IMR-90 (cell line): Measurements from ENCODE around the gene JPH3. TPM values are rescaled to one million over a fixed set of nuclear protein-coding genes. Genes with fewer than 3 reads are reported as not detected.

Source experiments
- ATAC-seq: fragments of 200-7000 bp; cut with Tn5 transposase; 2 replicates; pipeline ENCODE4 v1.9.1; 2020; ENCODE audit warnings: low read depth, mild to moderate bottlenecking, moderate library complexity
- BruUV-seq: library from RNA; stranded (reverse); fragments of 400-500 nt; replicated peaks from 2 replicates; lab custom pipeline; 2021; lab: Mats Ljungman, UMichigan
- CTCF ChIA-PET: fragments of 300-600 bp; formaldehyde crosslinking; extraction: SDS; loops from one replicate; lab custom pipeline; 2021; ENCODE audit warnings: antibody characterized with exemption; lab: Yijun Ruan, JAX
- POLR2A ChIA-PET: fragments of 300-600 bp; sonication (Branson Sonifier 250); formaldehyde crosslinking; loops from one replicate; lab custom pipeline; 2022; ENCODE audit warnings: antibody characterized with exemption; ENCODE audit not compliant: unreplicated experiment; lab: Charles Lee
- DNase-seq: peaks from one replicate; pipeline ENCODE4 v3.0.0; 2013
- H2AFZ ChIP-seq: replicated peaks from 2 replicates; pipeline ENCODE3; 2013; ENCODE audit warnings: low read length, mild to moderate bottlenecking; ENCODE audit not compliant: poor library complexity
- H2AK5ac ChIP-seq: 2 replicates; pipeline ENCODE4 v1.6.1; 2013; ENCODE audit warnings: low read depth, low read length, inconsistent platforms
- H2AK9ac ChIP-seq: replicated peaks from 2 replicates; pipeline ENCODE3; 2013; ENCODE audit warnings: mild to moderate bottlenecking, low read depth, low read length, moderate library complexity; ENCODE audit not compliant: poor library complexity
- H2BK120ac ChIP-seq: 2 replicates; pipeline ENCODE4 v1.6.1; 2013; ENCODE audit warnings: low read depth, low read length, inconsistent platforms
- H2BK15ac ChIP-seq: 3 replicates; pipeline ENCODE4 v1.6.1; 2013; ENCODE audit warnings: low read depth, low read length, inconsistent platforms
- H2BK20ac ChIP-seq: 2 replicates; pipeline ENCODE4 v1.6.1; 2013; ENCODE audit warnings: low read depth, mild to moderate bottlenecking, inconsistent platforms, low read length, moderate library complexity
- H2BK5ac ChIP-seq: 2 replicates; pipeline ENCODE4 v1.6.1; 2013; ENCODE audit warnings: mild to moderate bottlenecking, low read depth, low read length, inconsistent platforms; ENCODE audit not compliant: poor library complexity, severe bottlenecking
- H3K14ac ChIP-seq: replicated peaks from 2 replicates; pipeline ENCODE4 v1.6.1; 2013; ENCODE audit warnings: low read depth, low read length, inconsistent platforms
- H3K18ac ChIP-seq: 2 replicates; pipeline ENCODE4 v1.6.1; 2013; ENCODE audit warnings: low read depth, low read length, control low read depth
- H3K23ac ChIP-seq: 2 replicates; pipeline ENCODE4 v1.6.1; 2013; ENCODE audit warnings: low read depth, low read length, inconsistent platforms
- H3K27ac ChIP-seq: 2 replicates; pipeline ENCODE4 v1.5.1; 2013; ENCODE audit warnings: mild to moderate bottlenecking, control low read depth, low read length; ENCODE audit not compliant: insufficient read depth
- H3K27me3 ChIP-seq: 2 replicates; pipeline ENCODE4 v1.6.1; 2013; ENCODE audit warnings: low read length; ENCODE audit not compliant: control insufficient read depth, insufficient read depth
- H3K36me3 ChIP-seq: 2 replicates; pipeline ENCODE4 v1.6.1; 2013; ENCODE audit warnings: low read length, mixed read lengths; ENCODE audit not compliant: control insufficient read depth, insufficient read depth
- H3K4ac ChIP-seq: 2 replicates; pipeline ENCODE4 v1.6.1; 2013; ENCODE audit warnings: low read depth, low read length, inconsistent platforms
- H3K4me1 ChIP-seq: 2 replicates; pipeline ENCODE4 v1.6.1; 2013; ENCODE audit warnings: low read length, mixed read lengths; ENCODE audit not compliant: control insufficient read depth, insufficient read depth
- H3K4me2 ChIP-seq: 2 replicates; pipeline ENCODE4 v1.6.1; 2013; ENCODE audit warnings: low read depth, mild to moderate bottlenecking, control low read depth, low read length, moderate library complexity
- H3K4me3 ChIP-seq: 2 replicates; pipeline ENCODE4 v1.5.1; 2013; ENCODE audit warnings: low read depth, mild to moderate bottlenecking, control low read depth, low read length, moderate library complexity; ENCODE audit not compliant: insufficient read depth
- H3K56ac ChIP-seq: 2 replicates; pipeline ENCODE4 v1.6.1; 2013; ENCODE audit warnings: low read length, inconsistent platforms; ENCODE audit not compliant: insufficient read depth; ENCODE audit errors: extremely low read depth
- H3K79me1 ChIP-seq, 2 experiments: 2 replicates each; pipeline ENCODE4 v1.6.1; 2013; ENCODE audit warnings: low read length in 2 of 2, inconsistent platforms in 1 of 2, low read depth in 1 of 2
- H3K9ac ChIP-seq: 2 replicates; pipeline ENCODE4 v1.6.1; 2013; ENCODE audit warnings: low read depth, low read length, control low read depth
- H3K9me1 ChIP-seq: 2 replicates; pipeline ENCODE4 v1.6.1; 2013; ENCODE audit warnings: low read length, inconsistent platforms; ENCODE audit not compliant: insufficient read depth
- H3K9me3 ChIP-seq: 2 replicates; pipeline ENCODE4 v1.6.1; 2013; ENCODE audit warnings: low read length; ENCODE audit not compliant: control insufficient read depth, insufficient read depth
- H4K20me1 ChIP-seq: 2 replicates; pipeline ENCODE4 v1.6.1; 2013; ENCODE audit warnings: low read length, inconsistent platforms; ENCODE audit not compliant: insufficient read depth
- H4K5ac ChIP-seq: 2 replicates; pipeline ENCODE4 v1.6.1; 2013; ENCODE audit warnings: mild to moderate bottlenecking, low read depth, low read length, control low read depth
- H4K8ac ChIP-seq, 2 experiments: 2 replicates each; pipeline ENCODE4 v1.6.1; 2013; ENCODE audit warnings: low read depth in 2 of 2, low read length in 2 of 2, control low read depth in 1 of 2, inconsistent platforms in 1 of 2
- H4K91ac ChIP-seq: 2 replicates; pipeline ENCODE4 v1.6.1; 2013; ENCODE audit warnings: low read depth, low read length, inconsistent platforms; ENCODE audit not compliant: insufficient read depth
- CEBPB ChIP-seq: IDR thresholded peaks from 2 replicates; pipeline ENCODE4 v1.6.1; 2012; ENCODE audit warnings: low read depth, low read length, improper control_type of control experiment
- CTCF ChIP-seq: conservative IDR thresholded peaks from 2 replicates; pipeline ENCODE4 v1.5.1; 2012; ENCODE audit warnings: mild to moderate bottlenecking, low read depth, low read length, improper control_type of control experiment
- ELK1 ChIP-seq: fragments of 150-350 bp; IDR thresholded peaks from 2 replicates; pipeline ENCODE4 v1.6.1; 2016; ENCODE audit warnings: low read depth, mild to moderate bottlenecking, low read length, moderate library complexity, borderline replicate concordance
- FOS ChIP-seq: fragments of 150-350 bp; IDR thresholded peaks from 2 replicates; pipeline ENCODE4 v1.6.1; 2016; ENCODE audit warnings: low read depth, low read length
- MAFK ChIP-seq: IDR thresholded peaks from 2 replicates; pipeline ENCODE4 v1.6.1; 2012; ENCODE audit warnings: low read depth, low read length, improper control_type of control experiment
- MXI1 ChIP-seq: IDR thresholded peaks from 2 replicates; pipeline ENCODE4 v1.6.1; 2012; ENCODE audit warnings: low read depth, mild to moderate bottlenecking, low read length, moderate library complexity, borderline replicate concordance
- RCOR1 ChIP-seq: IDR thresholded peaks from 2 replicates; pipeline ENCODE4 v1.6.1; 2012; ENCODE audit warnings: mild to moderate bottlenecking, low read length, improper control_type of control experiment; ENCODE audit not compliant: insufficient replicate concordance
- SMC3 ChIP-seq: fragments of 150-350 bp; IDR thresholded peaks from 2 replicates; pipeline ENCODE4 v1.6.1; 2016; ENCODE audit warnings: low read depth, mild to moderate bottlenecking, antibody characterized with exemption, low read length, moderate library complexity
- USF2 ChIP-seq: fragments of 150-350 bp; IDR thresholded peaks from 2 replicates; pipeline ENCODE4 v1.6.1; 2017; ENCODE audit warnings: mild to moderate bottlenecking, antibody characterized with exemption, low read length, low read depth
- WGBS, 2 experiments: methylation state at CpG; one replicate each; pipeline versions ENCODE4 v1.1.5 to v1.1.7; 2013; ENCODE audit warnings: missing lambda C conversion rate in 2 of 2; ENCODE audit not compliant: insufficient read length in 1 of 2; ENCODE audit errors: extremely low coverage in 2 of 2; 5-methylcytosine and 5-hydroxymethylcytosine counted together
- dilution Hi-C: fragments of 300-500 bp; cut with HindIII; formaldehyde crosslinking; loops from one replicate; pipeline ENCODE4 v1.14.3; 2018; ENCODE audit warnings: low sequenced_read_pairs; ENCODE audit not compliant: unreplicated experiment
- in situ Hi-C: fragments of 300-500 bp; cut with MboI; formaldehyde crosslinking; loops from 3 replicates; pipeline ENCODE4 v1.14.3; 2019; ENCODE audit warnings: low sequenced_read_pairs, inconsistent platforms, mixed read lengths
- intact Hi-C: fragments of 100-400 bp; cut with micrococcal nuclease; formaldehyde crosslinking; loops from 2 replicates; pipeline ENCODE4 v1.10.0; 2022
- polyA plus RNA-seq, 3 experiments: library from polyadenylated mRNA; depleted of rRNA; stranded (reverse); fragments of >200 nt; gene quantifications; 2 replicates each; pipeline ENCODE4 v1.2.3, GENCODE V29; 2012; ENCODE audit warnings: low replicate concordance in 1 of 3
- total RNA-seq: library from RNA; depleted of rRNA; stranded (reverse); fragments of >200 nt; gene quantifications from 2 replicates; pipeline ENCODE4 v1.2.3, GENCODE V29; 2012

The JPH3 gene
- total and polyA plus RNA-seq, 2 of the 4 experiments (the other 2 are of a cell fraction): 0.03 TPM; not detected in 1

GRCh38 chr16:87644186-87644585 lies 41.9 kb downstream of the JPH3 start:
- dilution Hi-C loops (no loop called here), in situ Hi-C loops (no loop called here)
- DNase-seq: no peak

More at GRCh38 chr16:87644186-87644585, 41.9 kb downstream of the JPH3 start:
- H3K4me3 ChIP-seq: no peak overlapping the region
- no peak for ATAC-seq
- H2AFZ ChIP-seq: no peak overlapping the region
- no peak overlapping the region for H2BK120ac ChIP-seq
- H3K14ac ChIP-seq: no peak overlapping the region
- no peak overlapping the region for H3K9ac ChIP-seq
- intact Hi-C loops: no loop called here
- H2AK9ac ChIP-seq: no peak overlapping the region
- no peaks in the 10 kb centered on the region for H3K9me1 ChIP-seq
- no peaks in the 10 kb centered on the region for H3K36me3 ChIP-seq
- H3K4me2 ChIP-seq: no peak overlapping the region
- no peak overlapping the region for H2BK20ac ChIP-seq
- no peak overlapping the region for H4K5ac ChIP-seq
- peaks cover 68% of the 10 kb centered on the region for H3K27me3 ChIP-seq
- no peak overlapping the region for H4K91ac ChIP-seq
- H3K18ac ChIP-seq: no peak overlapping the region
- no peak for TF ChIP-seq SMC3
- no peak for TF ChIP-seq CEBPB
- no peak for TF ChIP-seq MAFK
- no peak for TF ChIP-seq RCOR1
- no peak for TF ChIP-seq CTCF
- no peak for TF ChIP-seq USF2
- TF ChIP-seq FOS: no peak
- no peak for TF ChIP-seq ELK1
- TF ChIP-seq MXI1: no peak
- H2BK15ac ChIP-seq: no peak overlapping the region
- H3K4ac ChIP-seq: no peak overlapping the region
- no peak overlapping the region for H2BK5ac ChIP-seq
- 75% methylated on average over 4 of the region's 35 CpGs; no CpG with 5 or more reads in 1 of the 2 experiments for WGBS, 2 experiments
- POLR2A ChIA-PET: no interaction called here
- no TSS peak for BruUV-seq
- CTCF ChIA-PET: no interaction called here
- H2AK5ac ChIP-seq: no peak overlapping the region
- H3K4me1 ChIP-seq: no peaks in the 10 kb centered on the region
- no peaks in the 10 kb centered on the region for H3K79me1 ChIP-seq
- H3K9me3 ChIP-seq: no peaks in the 10 kb centered on the region; the same call in 1 of the 2 replicates
- H3K27ac ChIP-seq: no peak overlapping the region
- no peaks in the 10 kb centered on the region for H4K20me1 ChIP-seq
- no peak overlapping the region for H4K8ac ChIP-seq
- H3K23ac ChIP-seq: no peak overlapping the region
- H3K56ac ChIP-seq: no peak overlapping the region
